Activated T-cell treated with anti-CD3 and anti-CD28 coated beads, Interleukin-2, amount 50 U/mL, for 48 hours (primary cell): Measurements from ENCODE around the gene BCKDHB.
A peak's percentile ranks its signal among the peaks of the same experiment; 100 is the strongest.
"Not testable (repeated sequence)": the region's sequence is repeated elsewhere in the genome, so short reads cannot be mapped to it uniquely, and the experiment has no call there.

Source experiments
- DNase-seq, 2 experiments: peaks; one replicate each; pipeline ENCODE4 v3.0.0-alpha.2; 2020

The BCKDHB gene

DNA sequence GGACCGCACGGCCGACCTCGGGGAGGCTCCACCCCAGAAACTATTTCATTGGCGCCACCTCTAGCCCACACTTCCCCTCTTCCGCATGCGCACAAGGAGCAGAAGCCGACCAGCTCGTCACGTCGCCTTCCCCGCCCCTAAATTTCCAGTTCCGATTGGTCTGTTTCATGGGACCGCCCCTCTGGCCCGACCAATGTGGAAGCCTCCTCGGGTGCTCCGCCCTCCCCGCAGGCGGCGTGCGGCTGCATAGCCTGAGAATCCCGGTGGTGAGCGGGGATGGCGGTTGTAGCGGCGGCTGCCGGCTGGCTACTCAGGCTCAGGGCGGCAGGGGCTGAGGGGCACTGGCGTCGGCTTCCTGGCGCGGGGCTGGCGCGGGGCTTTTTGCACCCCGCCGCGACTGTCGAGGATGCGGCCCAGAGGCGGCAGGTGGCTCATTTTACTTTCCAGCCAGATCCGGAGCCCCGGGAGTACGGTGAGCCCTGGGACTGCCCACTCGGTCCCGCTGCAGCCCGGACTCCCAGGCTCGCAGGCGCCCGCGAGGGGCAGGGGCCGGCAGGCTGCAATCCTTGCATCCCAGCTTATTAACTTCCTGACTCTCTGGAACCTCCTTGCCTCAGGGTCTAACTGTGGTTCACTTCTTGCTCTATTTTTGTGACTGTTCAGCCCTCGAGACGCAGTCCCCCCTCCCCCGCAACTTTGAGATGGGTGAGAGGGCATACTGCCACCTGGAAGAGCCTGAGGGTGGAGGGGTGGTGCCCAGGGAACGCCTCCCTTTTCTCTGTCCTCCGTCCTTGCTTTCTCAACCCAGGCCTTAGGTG lies at the start of gene BCKDHB:
Gene BCKDHB, plus strand, starts transcription at position 254 of the 818 bp plus-strand sequence. Its CDS starts 23 bp downstream, at position 277.
- peak; percentile 98 for DNase-seq

GRCh38 chr6:80060774-80061173 lies 45.7 kb upstream of the BCKDHB start:
- no peak for DNase-seq

DNA sequence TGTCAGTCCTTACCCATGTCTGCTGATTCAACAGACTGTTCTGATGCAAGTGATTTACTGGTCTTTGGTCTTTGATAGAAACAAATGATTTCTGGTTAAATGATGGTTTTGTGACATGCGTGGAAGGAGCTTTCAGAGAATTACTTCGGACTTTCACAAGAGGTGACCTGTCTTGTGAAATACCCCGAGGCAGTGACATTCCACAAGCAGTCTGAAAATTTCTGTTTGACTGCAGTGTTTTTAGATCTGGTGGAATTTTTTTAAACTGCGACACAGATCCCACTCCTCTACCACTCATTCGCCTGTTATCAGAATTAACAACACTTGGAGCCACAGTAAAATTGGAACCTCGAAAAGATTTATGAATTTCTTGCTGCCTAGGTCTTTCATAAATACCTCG lies 38.3 kb upstream of the BCKDHB start:
- not testable (repeated sequence) for DNase-seq

DNA sequence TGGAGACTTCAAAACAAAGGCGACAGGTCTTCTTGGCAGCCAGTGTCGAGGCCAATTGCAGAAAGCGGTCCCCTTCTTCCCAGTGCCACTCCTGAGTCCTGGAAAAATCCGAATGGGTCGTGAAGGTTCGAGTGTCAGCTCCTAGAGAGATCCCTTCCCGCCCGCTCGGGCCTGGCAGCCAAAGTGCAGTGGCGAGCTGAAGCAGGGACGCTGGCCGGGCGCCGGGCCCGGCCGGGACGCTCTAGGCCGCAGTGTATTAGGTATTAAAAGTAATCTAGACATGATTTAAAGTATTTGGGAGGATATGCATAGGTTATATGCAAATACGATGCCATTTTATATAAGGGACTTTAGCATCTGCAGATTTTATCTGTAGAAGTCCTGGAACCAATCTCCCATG lies 36.0 kb upstream of the BCKDHB start:
- not testable (repeated sequence) for DNase-seq

GRCh38 chr6:80077067-80077466 lies 29.4 kb upstream of the BCKDHB start:
- no peak for DNase-seq

- DNase-seq, result no peak
These were observed 17.8 kb upstream of the BCKDHB start for GRCh38 chr6:80088637-80089036.

- no peak for DNase-seq
These were observed 15.0 kb upstream of the BCKDHB start for GRCh38 chr6:80091506-80091905.

GRCh38 chr6:80094017-80094416 lies 12.5 kb upstream of the BCKDHB start:
- no peak for DNase-seq

GRCh38 chr6:80095600-80095999 lies 10.9 kb upstream of the BCKDHB start:
- DNase-seq, result no peak

GRCh38 chr6:80098392-80098791 lies 8.1 kb upstream of the BCKDHB start:
- DNase-seq, result no peak

DNA sequence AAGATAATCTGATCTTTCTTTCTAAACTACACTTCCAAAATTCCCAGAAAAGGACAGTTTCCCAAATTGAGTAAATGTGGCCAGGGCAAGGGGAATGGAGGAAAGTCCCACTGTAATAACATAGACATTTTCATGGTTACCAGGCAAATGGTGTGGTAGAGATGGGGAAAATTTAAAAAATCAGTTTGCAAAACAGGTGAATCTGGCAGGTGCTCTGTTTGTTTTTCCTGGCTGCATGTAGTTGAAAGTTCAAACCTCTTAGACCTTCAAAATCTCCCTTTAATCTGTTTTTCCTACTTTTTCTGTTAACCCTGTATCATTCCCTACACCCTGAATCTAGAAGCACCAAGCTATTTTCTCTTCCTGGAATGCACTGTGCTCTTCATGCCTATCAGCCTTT lies 2.0 kb upstream of the BCKDHB start:
- DNase-seq, result no peak

DNA sequence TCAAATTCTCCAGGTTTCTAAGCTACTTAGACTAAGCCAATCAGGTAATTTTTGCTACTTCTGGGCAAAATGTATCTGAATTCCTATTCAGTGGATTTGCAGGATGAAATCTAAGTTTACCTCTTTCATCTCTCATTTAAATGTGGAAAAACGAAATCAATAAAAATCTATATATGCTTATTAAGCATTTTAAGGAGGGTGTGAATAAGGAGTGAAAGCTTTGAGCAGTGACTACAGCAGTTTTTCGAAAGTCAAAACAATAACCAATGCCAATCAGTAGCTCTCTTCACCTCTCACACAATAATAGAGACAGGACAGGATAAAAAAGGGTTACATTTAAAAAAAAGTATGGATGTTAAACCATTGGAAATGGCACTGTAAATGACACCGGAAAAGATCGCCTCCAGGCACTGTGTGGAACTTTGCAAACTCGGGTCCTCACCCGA lies 476 bp upstream of the BCKDHB start:
- DNase-seq, result no peak

GRCh38 chr6:80122576-80122975 lies 16.1 kb downstream of the BCKDHB start:
- not testable (repeated sequence) for DNase-seq

DNA sequence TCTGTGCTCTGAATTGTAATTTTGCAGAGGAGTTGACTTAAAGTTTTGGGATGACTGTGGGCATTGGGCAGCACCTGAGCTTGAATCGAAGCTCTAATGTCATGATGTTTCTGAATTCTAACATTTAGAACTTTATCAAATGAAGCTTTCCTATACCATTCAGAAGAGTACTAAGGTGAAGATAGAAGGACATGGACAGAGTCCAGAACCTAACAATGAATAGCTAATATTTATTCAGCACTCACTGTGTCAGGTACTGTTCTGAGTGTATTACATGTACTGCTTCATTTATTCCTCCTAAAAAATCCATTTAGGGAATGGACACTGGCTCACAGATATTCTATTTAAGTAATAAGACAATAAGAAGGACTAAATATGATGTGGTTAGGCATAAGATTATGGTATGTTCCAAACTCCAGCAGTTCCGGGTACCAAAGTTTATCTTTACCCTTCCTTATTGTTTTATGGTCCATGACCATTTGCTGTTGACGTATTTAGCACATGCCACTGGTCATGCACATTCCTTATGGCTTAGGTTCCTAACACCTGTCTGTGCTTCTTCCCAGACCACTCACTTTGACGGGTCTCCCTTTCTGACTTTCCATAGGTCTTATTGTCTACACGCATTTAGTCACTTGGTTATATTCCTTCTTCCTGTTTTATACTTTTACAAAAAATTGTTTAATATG lies 20.3 kb downstream of the BCKDHB start:
- no peak for DNase-seq

DNA sequence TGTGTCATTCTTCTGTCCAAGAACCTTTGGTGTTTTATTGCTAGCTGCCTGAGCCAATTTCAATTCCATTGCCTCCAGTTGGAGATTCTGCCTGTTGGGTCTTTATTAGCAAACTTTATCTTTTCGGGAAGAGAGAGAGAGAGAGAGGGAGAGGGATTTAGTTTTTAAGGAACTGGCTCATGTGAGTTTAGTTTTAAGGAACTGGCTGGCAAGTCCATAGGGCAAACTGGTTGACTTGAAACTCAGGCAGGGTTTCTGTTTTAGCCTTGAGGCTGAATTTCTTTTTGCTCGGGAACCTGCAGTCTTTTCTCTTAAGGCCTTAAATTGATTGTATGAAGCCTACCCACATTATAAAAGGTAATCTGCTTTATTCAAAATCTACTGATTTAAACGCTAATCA lies 23.0 kb downstream of the BCKDHB start:
- no peak for DNase-seq

GRCh38 chr6:80133020-80133419 lies 26.5 kb downstream of the BCKDHB start:
- peak in 1 of 2 experiments; percentile 33 for DNase-seq

DNA sequence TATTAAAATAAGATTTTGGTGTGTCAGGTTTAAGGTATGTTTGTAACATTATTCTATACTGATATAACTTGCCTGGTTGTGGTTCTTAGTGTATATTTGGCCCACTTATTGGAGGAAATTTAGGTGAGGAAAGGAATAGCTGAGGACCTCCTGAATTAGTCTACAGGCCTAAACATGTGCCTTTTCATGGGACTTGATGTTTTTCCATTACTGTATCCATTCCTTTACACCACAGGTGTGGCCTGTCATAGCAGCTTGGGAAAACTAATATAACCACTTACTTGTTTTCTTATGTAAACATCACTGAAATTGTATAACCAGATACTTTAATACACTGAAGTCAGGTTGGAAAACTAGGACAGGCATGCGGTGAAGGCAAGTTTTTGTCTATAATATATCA lies 27.6 kb downstream of the BCKDHB start:
- no peak for DNase-seq

- DNase-seq, result no peak
These were observed 36.1 kb downstream of the BCKDHB start for GRCh38 chr6:80142586-80142985.

- DNase-seq, result no peak
These were observed 37.0 kb downstream of the BCKDHB start for GRCh38 chr6:80143419-80143937.

DNA sequence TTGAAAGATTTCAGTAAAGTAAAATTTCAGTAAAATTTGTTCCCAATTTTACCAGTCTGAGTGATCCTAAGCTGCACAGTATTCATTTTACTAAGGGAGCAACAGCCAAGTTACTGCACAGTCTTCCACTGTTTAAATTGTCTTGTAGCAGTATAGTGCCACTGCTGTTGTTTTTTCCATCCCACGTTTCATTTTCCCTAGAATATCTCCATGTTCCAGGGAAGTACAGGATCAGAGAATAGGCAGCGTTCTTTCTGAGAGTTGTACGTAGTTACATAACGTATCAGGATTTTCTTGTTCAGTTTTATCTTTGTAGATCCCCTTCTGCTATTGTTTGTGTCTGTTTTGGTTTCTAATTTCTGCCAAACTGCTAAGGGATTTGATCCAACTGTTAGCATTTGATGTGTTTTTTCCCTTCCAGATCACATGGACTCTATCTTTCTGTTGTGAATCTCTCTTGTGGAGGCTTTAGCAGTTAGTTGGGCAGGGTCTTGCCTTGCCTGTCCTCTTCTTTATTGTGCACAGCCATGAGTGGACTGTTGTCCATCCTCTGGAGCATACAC lies 38.4 kb downstream of the BCKDHB start:
- no peak for DNase-seq

GRCh38 chr6:80145509-80145908 lies 39.0 kb downstream of the BCKDHB start:
- no peak for DNase-seq

DNA sequence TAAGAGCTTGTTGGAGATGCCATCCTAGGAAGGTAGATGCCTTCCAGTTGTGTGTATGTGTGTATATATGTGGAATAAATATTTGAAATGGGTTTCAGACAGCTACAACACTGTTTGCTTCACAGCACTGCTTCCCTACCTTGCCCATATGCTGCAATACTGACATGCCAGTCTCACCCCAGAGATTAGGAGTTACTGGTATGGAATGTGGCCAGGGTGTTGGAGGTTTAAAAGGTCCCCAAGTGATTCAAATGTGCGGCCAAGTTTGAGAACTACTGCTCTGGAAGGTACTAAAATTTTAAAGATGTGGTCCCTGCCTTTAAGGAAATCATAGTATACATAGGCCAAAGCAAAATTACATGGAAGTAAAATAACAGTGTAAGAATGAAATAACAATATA lies 39.5 kb downstream of the BCKDHB start:
- DNase-seq, result no peak

- DNase-seq, result no peak
These were observed 41.7 kb downstream of the BCKDHB start for GRCh38 chr6:80148220-80148619.

DNA sequence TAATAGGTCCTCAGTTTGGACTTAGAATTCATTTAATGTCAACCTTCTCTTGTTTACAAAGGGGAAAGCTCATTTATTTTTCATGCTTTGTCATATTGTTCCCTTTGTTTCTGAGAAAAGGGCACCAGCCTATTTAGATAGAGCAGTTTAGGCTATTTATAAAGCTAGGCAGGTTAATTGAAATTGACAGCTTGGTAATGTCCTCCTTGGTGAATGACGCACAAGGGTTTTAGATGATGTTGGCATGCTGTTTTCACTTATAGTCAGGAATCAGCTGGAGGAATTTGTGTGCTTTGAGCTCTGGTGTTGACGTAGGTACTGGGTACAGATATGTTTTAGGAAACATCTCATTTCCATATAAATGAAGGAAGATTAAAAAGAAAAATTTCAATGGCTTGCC lies 45.2 kb downstream of the BCKDHB start:
- DNase-seq, result no peak
